Hypothalamus (tissue), 51 donors: Measurements from ENCODE around the gene MAB21L2.

Experiments used
- DNase-seq, 51 donors: peaks; one replicate each; lab custom pipeline; 2025; lab: John Stamatoyannopoulos, UW

The MAB21L2 gene

GRCh38 chr4:150599547-150599946 lies 17.6 kb downstream of the MAB21L2 start:
- DNase-seq, result no peak

GRCh38 chr4:150600812-150601445 lies 19.0 kb downstream of the MAB21L2 start:
- DNase-seq, result no peak

GRCh38 chr4:150609131-150609530 lies 27.2 kb downstream of the MAB21L2 start:
- DNase-seq, result no peak

DNA sequence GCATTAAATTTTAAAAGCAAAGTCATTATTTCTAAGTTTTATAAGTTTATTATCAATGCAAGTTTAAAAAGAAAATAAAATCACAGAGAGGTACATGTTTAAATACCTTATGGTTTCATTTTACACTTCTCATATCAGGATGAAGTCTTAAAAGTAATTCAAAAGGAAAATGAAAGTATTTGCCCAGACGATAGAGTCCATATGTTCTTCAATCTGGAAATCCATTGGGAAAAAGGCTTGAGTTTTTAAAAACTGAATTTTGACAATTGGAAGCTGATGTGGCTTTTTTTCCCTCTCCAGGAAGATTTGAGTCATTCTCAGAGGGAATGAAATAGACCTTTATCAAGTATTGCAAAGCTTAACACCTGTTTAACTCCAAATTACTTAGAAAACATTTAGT lies 37.1 kb downstream of the MAB21L2 start:
- DNase-seq, result no peak

GRCh38 chr4:150624055-150624454 lies 42.1 kb downstream of the MAB21L2 start:
- DNase-seq, result no peak

GRCh38 chr4:150625033-150625432 lies 43.1 kb downstream of the MAB21L2 start:
- no peak for DNase-seq

DNA sequence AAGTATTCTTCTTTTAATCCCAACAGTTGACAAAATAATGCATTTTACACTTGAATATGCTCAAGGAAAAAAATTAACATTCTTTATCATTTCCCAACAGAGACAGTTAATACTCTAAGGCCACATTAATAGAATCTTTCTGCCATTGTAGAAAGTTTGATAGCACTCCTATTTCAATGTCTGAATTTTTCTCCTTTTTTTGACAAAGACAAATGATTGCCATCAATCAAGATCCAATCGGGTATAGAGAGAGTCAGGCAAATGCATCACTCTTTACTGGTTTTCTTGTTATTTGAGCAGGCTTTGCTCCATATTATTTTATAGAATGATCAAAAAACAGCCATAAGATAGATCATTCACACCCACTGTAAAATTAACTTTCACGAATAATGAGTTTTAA lies 46.1 kb downstream of the MAB21L2 start:
- no peak for DNase-seq

- no peak for DNase-seq
Measured at GRCh38 chr4:150632639-150633038, 50.7 kb downstream of the MAB21L2 start.
